HepG2 (cell line): ENCODE data around the gene ARHGDIA. TPM values are rescaled to one million over a fixed set of nuclear protein-coding genes. Genes with fewer than 3 reads are reported as not detected.

ENCODE experiments used
- CBX2 ChIP-seq, 2 experiments: fragments of 200-600 bp in 1 of 2; sonication (generic); formaldehyde crosslinking in 1 of 2; IDR thresholded peaks; 2 replicates each; pipeline versions ENCODE4 v1.7.0 to v1.8.1; 2018 to 2022; ENCODE audit warnings: low read depth in 2 of 2, low read length in 1 of 2, mild to moderate bottlenecking in 1 of 2, missing genetic modification reagents in 1 of 2
- MED13 ChIP-seq: sonication (generic); formaldehyde crosslinking; IDR thresholded peaks from 2 replicates; pipeline ENCODE4 v1.5.0; 2020; ENCODE audit warnings: missing genetic modification reagents
- MEIS2 ChIP-seq: sonication (generic); formaldehyde crosslinking; IDR thresholded peaks from 2 replicates; pipeline ENCODE4 v1.9.0; 2021; ENCODE audit warnings: mild to moderate bottlenecking, missing genetic modification reagents
- PCBP1 ChIP-seq: fragments of 200-400 bp; formaldehyde crosslinking; IDR thresholded peaks from 2 replicates; pipeline ENCODE4 v1.6.1; 2017; ENCODE audit warnings: mild to moderate bottlenecking, low read depth, low read length, borderline replicate concordance
- PTBP1 ChIP-seq: fragments of 200-400 bp; formaldehyde crosslinking; IDR thresholded peaks from 2 replicates; pipeline ENCODE4 v1.6.1; 2018; ENCODE audit warnings: low read length, low read depth; ENCODE audit not compliant: poor library complexity, severe bottlenecking
- SP1 ChIP-seq, 2 experiments: fragments of 450-650 bp in 1 of 2; sonication (generic) in 1 of 2; formaldehyde crosslinking in 1 of 2; IDR thresholded peaks; 2 replicates each; pipeline versions ENCODE4 v1.4.0 to v1.6.1; 2016 to 2020; ENCODE audit warnings: missing genetic modification reagents in 1 of 2
- SP140L ChIP-seq: sonication (generic); formaldehyde crosslinking; IDR thresholded peaks from 2 replicates; pipeline ENCODE4 v1.4.0; 2020; ENCODE audit warnings: missing genetic modification reagents, borderline replicate concordance
- TEAD2 ChIP-seq: sonication (generic); formaldehyde crosslinking; IDR thresholded peaks from 2 replicates; pipeline ENCODE4 v1.9.0; 2021; ENCODE audit warnings: missing genetic modification reagents
- TEAD3 ChIP-seq: optimal IDR thresholded peaks from 2 replicates; pipeline ENCODE3; 2016; ENCODE audit warnings: borderline replicate concordance
- ZNF543 ChIP-seq: sonication (generic); formaldehyde crosslinking; IDR thresholded peaks from 2 replicates; pipeline ENCODE4 v1.4.0; 2020; ENCODE audit warnings: mild to moderate bottlenecking, missing genetic modification reagents
- ZNF841 ChIP-seq: sonication (generic); formaldehyde crosslinking; IDR thresholded peaks from 2 replicates; pipeline ENCODE4 v1.8.1; 2023; ENCODE audit warnings: missing genetic modification reagents, borderline replicate concordance
- polyA plus RNA-seq, 8 experiments: library from polyadenylated mRNA; depleted of rRNA in 3 of 8; stranded (reverse) in 7 of 8; unstranded in 1 of 8; fragments of >200 nt; fragmentation: Illumina TruSeq in 4 of 8; extraction: Trizol in 4 of 8; gene quantifications; 2 replicates each; pipeline versions ENCODE4 v1.2.1 to v1.2.3, GENCODE V29; 2011 to 2016; ENCODE audit warnings: low read depth in 4 of 8, missing spikeins in 1 of 8, mixed read lengths in 1 of 8; ENCODE audit not compliant: insufficient read depth in 1 of 8
- total RNA-seq, 5 experiments: library from RNA; depleted of rRNA; stranded (reverse); fragments of >200 nt; fragmentation: Illumina TruSeq; extraction: Trizol; gene quantifications; 2 replicates each; pipeline ENCODE4 v1.2.3, GENCODE V29; 2016; ENCODE audit warnings: low read depth in 1 of 5
- TF ChIP-seq, protein P1 (sequence below): sonication (generic); formaldehyde crosslinking; IDR thresholded peaks from 2 replicates; pipeline ENCODE4 v1.4.0; 2020; ENCODE audit warnings: missing genetic modification reagents
- TF ChIP-seq, protein P2 (sequence below): sonication (generic); formaldehyde crosslinking; IDR thresholded peaks from 2 replicates; pipeline ENCODE4 v1.4.0; 2020; ENCODE audit warnings: missing genetic modification reagents
- TF ChIP-seq, protein P3 (sequence below), 2 experiments: sonication (generic) in 1 of 2; formaldehyde crosslinking in 1 of 2; IDR thresholded peaks; 2 replicates each; pipeline versions ENCODE4 v1.4.0 to v1.6.1; 2016 to 2020; ENCODE audit warnings: borderline replicate concordance in 1 of 2, low read depth in 1 of 2, mild to moderate bottlenecking in 1 of 2, missing genetic modification reagents in 1 of 2

The ARHGDIA gene
- total and polyA plus RNA-seq, 2 of the 13 experiments (the other 11 are each of a cell fraction or from before 2014, with no cell fraction given), result 40.0 to 64.0 TPM

DNA sequence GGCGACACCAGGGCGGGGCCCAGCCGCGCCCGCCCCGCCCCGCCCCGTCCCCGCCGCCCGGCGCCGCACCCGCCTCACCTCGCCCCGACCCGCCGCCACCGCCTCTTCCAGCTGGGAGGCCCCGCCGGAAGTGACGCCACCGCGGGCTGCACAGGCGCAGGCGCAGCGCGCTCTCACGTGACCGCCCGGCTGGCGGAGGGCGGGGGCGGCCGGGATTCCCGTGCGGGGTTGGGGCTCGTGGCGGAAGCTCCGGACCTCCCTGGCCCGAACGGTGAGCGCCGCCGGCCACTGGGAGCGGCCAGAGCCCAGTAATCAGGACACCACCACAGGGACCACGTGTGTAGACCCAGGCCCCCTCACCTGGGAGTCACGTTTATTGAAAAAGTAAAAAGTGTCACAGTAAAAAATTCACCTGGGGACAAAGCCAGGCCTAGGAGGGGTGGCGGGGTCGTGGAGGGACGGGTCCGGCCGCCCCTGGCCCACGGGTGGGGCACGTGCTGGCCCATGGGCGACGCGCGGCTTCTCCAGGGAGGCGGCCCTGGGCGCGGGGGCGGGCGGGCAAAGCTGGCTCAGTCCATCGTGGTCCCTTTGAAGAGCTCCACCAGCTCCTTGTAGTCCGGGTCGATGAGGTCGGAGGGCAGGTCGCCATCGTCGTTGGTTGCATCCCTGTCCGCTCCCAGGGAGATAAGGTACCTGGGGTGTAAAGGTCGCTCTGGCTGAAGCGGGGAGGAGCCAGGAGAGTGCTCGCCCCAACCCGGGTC, 37.8 kb downstream of the ARHGDIA start, which contains the start of gene MCRIP1 (continued):
- TF ChIP-seq MED13 (CRISPR knock-in tag), result peak; percentile 84; the same call in 1 of the 2 replicates
- peak; percentile 94; the same call in 1 of the 2 replicates for TF ChIP-seq MEIS2
- peak; percentile 89 for TF ChIP-seq ZNF543 (CRISPR knock-in tag)
- TF ChIP-seq PTBP1, result peak; percentile 25
- TF ChIP-seq CBX2 (IDR thresholded peaks at IDR 0.05; ENCODE audit: low read depth, low read length), result no peak
- no peak for TF ChIP-seq CBX2 (CRISPR knock-in tag; IDR thresholded peaks at IDR 0.05; ENCODE audit: low read depth)
- TF ChIP-seq, protein P1, sequence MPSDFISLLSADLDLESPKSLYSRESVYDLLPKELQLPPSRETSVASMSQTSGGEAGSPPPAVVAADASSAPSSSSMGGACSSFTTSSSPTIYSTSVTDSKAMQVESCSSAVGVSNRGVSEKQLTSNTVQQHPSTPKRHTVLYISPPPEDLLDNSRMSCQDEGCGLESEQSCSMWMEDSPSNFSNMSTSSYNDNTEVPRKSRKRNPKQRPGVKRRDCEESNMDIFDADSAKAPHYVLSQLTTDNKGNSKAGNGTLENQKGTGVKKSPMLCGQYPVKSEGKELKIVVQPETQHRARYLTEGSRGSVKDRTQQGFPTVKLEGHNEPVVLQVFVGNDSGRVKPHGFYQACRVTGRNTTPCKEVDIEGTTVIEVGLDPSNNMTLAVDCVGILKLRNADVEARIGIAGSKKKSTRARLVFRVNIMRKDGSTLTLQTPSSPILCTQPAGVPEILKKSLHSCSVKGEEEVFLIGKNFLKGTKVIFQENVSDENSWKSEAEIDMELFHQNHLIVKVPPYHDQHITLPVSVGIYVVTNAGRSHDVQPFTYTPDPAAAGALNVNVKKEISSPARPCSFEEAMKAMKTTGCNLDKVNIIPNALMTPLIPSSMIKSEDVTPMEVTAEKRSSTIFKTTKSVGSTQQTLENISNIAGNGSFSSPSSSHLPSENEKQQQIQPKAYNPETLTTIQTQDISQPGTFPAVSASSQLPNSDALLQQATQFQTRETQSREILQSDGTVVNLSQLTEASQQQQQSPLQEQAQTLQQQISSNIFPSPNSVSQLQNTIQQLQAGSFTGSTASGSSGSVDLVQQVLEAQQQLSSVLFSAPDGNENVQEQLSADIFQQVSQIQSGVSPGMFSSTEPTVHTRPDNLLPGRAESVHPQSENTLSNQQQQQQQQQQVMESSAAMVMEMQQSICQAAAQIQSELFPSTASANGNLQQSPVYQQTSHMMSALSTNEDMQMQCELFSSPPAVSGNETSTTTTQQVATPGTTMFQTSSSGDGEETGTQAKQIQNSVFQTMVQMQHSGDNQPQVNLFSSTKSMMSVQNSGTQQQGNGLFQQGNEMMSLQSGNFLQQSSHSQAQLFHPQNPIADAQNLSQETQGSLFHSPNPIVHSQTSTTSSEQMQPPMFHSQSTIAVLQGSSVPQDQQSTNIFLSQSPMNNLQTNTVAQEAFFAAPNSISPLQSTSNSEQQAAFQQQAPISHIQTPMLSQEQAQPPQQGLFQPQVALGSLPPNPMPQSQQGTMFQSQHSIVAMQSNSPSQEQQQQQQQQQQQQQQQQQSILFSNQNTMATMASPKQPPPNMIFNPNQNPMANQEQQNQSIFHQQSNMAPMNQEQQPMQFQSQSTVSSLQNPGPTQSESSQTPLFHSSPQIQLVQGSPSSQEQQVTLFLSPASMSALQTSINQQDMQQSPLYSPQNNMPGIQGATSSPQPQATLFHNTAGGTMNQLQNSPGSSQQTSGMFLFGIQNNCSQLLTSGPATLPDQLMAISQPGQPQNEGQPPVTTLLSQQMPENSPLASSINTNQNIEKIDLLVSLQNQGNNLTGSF (CRISPR knock-in tag), result peak; percentile 94
- TF ChIP-seq TEAD2, result no peak
- TF ChIP-seq, protein P2, sequence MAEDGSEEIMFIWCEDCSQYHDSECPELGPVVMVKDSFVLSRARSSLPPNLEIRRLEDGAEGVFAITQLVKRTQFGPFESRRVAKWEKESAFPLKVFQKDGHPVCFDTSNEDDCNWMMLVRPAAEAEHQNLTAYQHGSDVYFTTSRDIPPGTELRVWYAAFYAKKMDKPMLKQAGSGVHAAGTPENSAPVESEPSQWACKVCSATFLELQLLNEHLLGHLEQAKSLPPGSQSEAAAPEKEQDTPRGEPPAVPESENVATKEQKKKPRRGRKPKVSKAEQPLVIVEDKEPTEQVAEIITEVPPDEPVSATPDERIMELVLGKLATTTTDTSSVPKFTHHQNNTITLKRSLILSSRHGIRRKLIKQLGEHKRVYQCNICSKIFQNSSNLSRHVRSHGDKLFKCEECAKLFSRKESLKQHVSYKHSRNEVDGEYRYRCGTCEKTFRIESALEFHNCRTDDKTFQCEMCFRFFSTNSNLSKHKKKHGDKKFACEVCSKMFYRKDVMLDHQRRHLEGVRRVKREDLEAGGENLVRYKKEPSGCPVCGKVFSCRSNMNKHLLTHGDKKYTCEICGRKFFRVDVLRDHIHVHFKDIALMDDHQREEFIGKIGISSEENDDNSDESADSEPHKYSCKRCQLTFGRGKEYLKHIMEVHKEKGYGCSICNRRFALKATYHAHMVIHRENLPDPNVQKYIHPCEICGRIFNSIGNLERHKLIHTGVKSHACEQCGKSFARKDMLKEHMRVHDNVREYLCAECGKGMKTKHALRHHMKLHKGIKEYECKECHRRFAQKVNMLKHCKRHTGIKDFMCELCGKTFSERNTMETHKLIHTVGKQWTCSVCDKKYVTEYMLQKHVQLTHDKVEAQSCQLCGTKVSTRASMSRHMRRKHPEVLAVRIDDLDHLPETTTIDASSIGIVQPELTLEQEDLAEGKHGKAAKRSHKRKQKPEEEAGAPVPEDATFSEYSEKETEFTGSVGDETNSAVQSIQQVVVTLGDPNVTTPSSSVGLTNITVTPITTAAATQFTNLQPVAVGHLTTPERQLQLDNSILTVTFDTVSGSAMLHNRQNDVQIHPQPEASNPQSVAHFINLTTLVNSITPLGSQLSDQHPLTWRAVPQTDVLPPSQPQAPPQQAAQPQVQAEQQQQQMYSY (CRISPR knock-in tag), result peak; percentile 73; the same call in 1 of the 2 replicates
- TF ChIP-seq, protein P3, sequence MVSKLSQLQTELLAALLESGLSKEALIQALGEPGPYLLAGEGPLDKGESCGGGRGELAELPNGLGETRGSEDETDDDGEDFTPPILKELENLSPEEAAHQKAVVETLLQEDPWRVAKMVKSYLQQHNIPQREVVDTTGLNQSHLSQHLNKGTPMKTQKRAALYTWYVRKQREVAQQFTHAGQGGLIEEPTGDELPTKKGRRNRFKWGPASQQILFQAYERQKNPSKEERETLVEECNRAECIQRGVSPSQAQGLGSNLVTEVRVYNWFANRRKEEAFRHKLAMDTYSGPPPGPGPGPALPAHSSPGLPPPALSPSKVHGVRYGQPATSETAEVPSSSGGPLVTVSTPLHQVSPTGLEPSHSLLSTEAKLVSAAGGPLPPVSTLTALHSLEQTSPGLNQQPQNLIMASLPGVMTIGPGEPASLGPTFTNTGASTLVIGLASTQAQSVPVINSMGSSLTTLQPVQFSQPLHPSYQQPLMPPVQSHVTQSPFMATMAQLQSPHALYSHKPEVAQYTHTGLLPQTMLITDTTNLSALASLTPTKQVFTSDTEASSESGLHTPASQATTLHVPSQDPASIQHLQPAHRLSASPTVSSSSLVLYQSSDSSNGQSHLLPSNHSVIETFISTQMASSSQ (IDR thresholded peaks at IDR 0.05; ENCODE audit: low read depth), result no peak
- TF ChIP-seq, protein P3 (CRISPR knock-in tag; IDR thresholded peaks at IDR 0.05; ENCODE audit: borderline replicate concordance), result no peak; the same call in 1 of the 2 replicates
- TF ChIP-seq TEAD3 (CRISPR knock-in tag), result peak; percentile 38
- TF ChIP-seq SP140L (CRISPR knock-in tag), result no peak
- TF ChIP-seq SP1 (IDR thresholded peaks at IDR 0.05), result no peak
- peak; percentile 45 for TF ChIP-seq SP1 (CRISPR knock-in tag; IDR thresholded peaks at IDR 0.05)
- no peak for TF ChIP-seq PCBP1
- TF ChIP-seq ZNF841 (CRISPR knock-in tag), result peak; percentile 71; the same call in 1 of the 2 replicates
